Breast epithelium (tissue), 4 donors: Measurements from ENCODE around the gene GPR27. TPM values are rescaled to one million over a fixed set of nuclear protein-coding genes. Genes with fewer than 3 reads are reported as not detected.

Experiments used
- DNase-seq, 2 donors: peaks; one replicate each; pipeline ENCODE4 v3.0.0-alpha.2; 2019; ENCODE audit warnings: low spot score in 2 of 2
- H3K27ac ChIP-seq, 2 donors: fragments of 200-600 bp; sonication (generic) in 1 of 2; one replicate each; pipeline ENCODE4 v1.5.1; 2016 to 2019; ENCODE audit warnings: mild to moderate bottlenecking in 1 of 2
- H3K27me3 ChIP-seq, 2 donors: fragments of 200-600 bp; sonication (generic) in 1 of 2; one replicate each; pipeline versions ENCODE4 v1.5.1 to v1.6.0; 2017 to 2019; ENCODE audit warnings: control low read depth in 1 of 2, mild to moderate bottlenecking in 1 of 2
- H3K36me3 ChIP-seq: fragments of 200-600 bp; one replicate; pipeline ENCODE4 v1.5.1; 2019
- H3K4me1 ChIP-seq, 2 donors: fragments of 200-600 bp; sonication (generic); one replicate each; pipeline ENCODE4 v1.5.1; 2016 to 2019; ENCODE audit warnings: control low read depth in 1 of 2
- H3K4me3 ChIP-seq, 3 donors: fragments of 200-600 bp; sonication (generic); 1 replicate in 2 of 3; 2 replicates in 1 of 3; pipeline ENCODE4 v1.5.1; 2016 to 2019; ENCODE audit warnings: mild to moderate bottlenecking in 3 of 3, moderate library complexity in 2 of 3
- H3K9me3 ChIP-seq, 2 donors: fragments of 200-600 bp; sonication (generic) in 1 of 2; one replicate each; pipeline ENCODE4 v1.5.1; 2016 to 2019; ENCODE audit warnings: control low read depth in 1 of 2
- POLR2A ChIP-seq: fragments of 450-650 bp; IDR thresholded peaks from one replicate; pipeline ENCODE4 v1.6.1; 2016; ENCODE audit warnings: antibody characterized with exemption, mild to moderate bottlenecking, moderate library complexity
- POLR2AphosphoS5 ChIP-seq, 3 donors: sonication (generic); formaldehyde crosslinking; IDR thresholded peaks; one replicate each; pipeline ENCODE4 v1.6.1; 2017; ENCODE audit warnings: antibody characterized with exemption in 3 of 3
- intact Hi-C: fragments of 100-400 bp; cut with DNase I; formaldehyde crosslinking; loops from one replicate; pipeline ENCODE4 v1.15.1; 2023; ENCODE audit warnings: low total_unique reads
- total RNA-seq, 3 donors: library from RNA; depleted of rRNA; stranded (reverse); fragments of >200 nt; gene quantifications; one replicate each; pipeline ENCODE4 v1.1.0, GENCODE V29; 2016
- TF ChIP-seq, protein P1 (sequence below), 3 donors: fragments of 450-650 bp; IDR thresholded peaks; one replicate each; pipeline ENCODE4 v1.5.1; 2016 to 2017; ENCODE audit warnings: antibody characterized with exemption in 3 of 3, mild to moderate bottlenecking in 3 of 3, moderate library complexity in 3 of 3

The GPR27 gene
- total RNA-seq, 3 donors from 2014 or later = 0.32 to 4.0 (median 2.0) TPM

DNA sequence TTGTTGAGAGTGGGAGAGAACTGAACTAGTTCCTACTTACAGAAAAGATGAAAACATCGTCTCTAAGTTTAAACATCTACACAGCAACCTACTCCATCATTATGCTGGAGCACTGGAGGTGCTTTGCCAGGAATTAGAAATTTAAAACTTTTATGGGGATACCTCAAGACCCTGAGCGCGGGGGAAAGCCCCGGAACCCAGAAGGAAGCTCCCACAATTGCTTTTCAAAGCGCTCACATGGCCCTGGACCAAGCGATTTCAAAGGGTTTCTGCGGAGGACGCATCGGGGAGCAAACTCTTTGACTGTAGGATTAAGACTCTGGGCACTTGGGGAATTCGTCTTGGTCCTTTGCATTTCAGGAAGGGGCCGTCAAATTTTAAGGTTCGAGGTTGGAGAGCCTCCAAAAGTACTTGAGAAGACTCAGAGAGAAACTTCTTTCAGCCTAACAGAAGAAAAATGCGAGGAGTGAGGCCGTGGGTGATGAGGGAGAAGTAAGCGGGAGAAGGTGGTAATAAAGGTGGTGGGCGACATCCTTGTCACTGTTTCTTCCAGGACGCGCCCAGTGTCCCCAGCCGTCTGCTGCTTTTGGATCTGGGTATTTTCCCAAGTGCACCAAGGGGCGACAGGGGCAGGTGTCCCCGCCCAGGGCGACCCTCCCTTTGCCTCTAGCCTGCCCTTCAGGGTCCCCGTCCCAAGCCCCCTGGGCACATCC is 30.7 kb downstream of the GPR27 start:
- no peak for TF ChIP-seq POLR2A
- TF ChIP-seq, protein P1, sequence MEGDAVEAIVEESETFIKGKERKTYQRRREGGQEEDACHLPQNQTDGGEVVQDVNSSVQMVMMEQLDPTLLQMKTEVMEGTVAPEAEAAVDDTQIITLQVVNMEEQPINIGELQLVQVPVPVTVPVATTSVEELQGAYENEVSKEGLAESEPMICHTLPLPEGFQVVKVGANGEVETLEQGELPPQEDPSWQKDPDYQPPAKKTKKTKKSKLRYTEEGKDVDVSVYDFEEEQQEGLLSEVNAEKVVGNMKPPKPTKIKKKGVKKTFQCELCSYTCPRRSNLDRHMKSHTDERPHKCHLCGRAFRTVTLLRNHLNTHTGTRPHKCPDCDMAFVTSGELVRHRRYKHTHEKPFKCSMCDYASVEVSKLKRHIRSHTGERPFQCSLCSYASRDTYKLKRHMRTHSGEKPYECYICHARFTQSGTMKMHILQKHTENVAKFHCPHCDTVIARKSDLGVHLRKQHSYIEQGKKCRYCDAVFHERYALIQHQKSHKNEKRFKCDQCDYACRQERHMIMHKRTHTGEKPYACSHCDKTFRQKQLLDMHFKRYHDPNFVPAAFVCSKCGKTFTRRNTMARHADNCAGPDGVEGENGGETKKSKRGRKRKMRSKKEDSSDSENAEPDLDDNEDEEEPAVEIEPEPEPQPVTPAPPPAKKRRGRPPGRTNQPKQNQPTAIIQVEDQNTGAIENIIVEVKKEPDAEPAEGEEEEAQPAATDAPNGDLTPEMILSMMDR (IDR thresholded peaks at IDR 0.05) = no peak
- TF ChIP-seq POLR2AphosphoS5 (IDR thresholded peaks at IDR 0.05) = no peak
- peaks cover 3 to 52% of the 10 kb centered on the region in 2 donors for H3K27me3 ChIP-seq
- no peaks in the 10 kb centered on the region for H3K36me3 ChIP-seq
- intact Hi-C loops = no loop called here
- peak overlapping the region; percentile 22 to 64 (median 37) for H3K4me3 ChIP-seq
- no peaks in the 10 kb centered on the region for H3K9me3 ChIP-seq
- peaks cover 8 to 9% of the 10 kb centered on the region in 2 donors for H3K4me1 ChIP-seq
- DNase-seq = no peak
- no peak overlapping the region for H3K27ac ChIP-seq

DNA sequence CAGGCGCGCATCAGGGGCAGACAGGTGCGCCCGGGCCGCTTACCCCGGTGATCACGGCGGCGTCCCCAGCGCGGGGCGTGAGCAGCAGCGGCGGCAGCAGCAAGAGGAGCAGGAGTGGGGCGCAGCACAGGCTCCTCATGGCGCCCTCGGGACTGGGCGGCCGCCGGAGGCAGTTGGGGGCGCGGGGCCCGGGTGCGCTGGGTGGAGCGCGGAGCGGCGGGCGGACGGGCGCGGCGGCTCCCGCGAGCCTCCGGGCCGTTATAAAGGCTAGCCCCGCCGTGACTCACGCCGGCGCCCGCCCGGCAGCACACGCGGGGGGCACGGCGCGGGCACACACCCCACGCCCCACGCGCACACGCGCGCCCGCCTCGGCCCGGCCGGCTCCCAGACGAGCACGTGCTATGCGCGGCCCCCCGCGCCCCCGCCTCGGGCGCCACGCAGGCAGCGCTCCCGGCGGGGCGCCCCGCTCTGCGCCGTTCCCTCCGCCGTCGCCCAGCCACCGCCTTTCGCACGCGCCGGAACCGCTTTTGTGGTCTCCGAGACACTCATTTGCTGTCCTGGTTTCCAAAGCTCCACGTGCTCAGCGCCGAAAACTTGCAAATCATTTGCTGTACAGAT is 31.4 kb downstream of the GPR27 start, which contains the start of gene PROK2:
Gene PROK2 (minus strand): TSS at position 235 of the 618 bp plus-strand sequence. CDS start 96 bp downstream, at position 139.
- no peak for TF ChIP-seq POLR2AphosphoS5 (IDR thresholded peaks at IDR 0.05)
- no peak for TF ChIP-seq POLR2A
- TF ChIP-seq, protein P1 (IDR thresholded peaks at IDR 0.05) = no peak
- H3K27ac ChIP-seq = no peak within 1 kb of the TSS
- no peak for DNase-seq
- no peaks in the 10 kb centered on the region for H3K36me3 ChIP-seq
- H3K4me3 ChIP-seq = peak within 1 kb of the TSS; percentile 22 to 64 (median 37)
- no peaks in the 10 kb centered on the region for H3K9me3 ChIP-seq
- intact Hi-C loops = no loop called here
- peaks cover 8 to 9% of the 10 kb centered on the region in 2 donors for H3K4me1 ChIP-seq
- peaks cover 3 to 52% of the 10 kb centered on the region in 2 donors for H3K27me3 ChIP-seq

DNA sequence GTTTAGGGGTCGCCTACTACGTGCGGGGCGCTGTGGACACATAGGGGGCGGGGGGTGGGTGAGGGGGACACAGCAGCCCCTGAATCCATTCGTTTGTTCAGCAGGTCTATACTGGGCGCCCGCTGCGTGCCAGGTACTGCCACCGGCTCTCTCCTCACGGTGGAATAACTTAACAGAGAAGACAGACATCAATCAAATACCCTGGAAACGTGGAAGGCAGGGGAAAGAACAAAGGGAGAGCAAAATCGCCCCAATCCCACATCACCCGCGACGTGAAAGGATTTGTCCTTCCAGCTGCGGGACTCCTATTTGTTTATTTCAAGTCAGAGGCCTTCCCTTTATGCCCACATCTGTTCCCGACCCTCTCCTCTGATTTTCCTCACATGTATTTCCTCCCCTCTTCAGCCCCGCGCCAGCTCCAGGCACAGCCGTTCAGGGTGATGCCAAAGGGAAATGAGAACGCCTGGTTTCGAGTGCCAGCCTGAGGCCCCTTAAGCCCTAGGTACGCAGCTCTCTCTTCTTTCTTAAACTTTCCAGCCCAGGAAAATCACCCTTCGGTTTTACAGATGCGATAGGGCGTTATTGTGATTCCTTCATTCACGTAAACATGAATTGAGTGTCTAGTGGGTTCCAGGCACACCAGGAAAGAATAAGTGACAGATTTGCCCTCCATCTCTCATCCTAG is 32.0 kb downstream of the GPR27 start:
- Histone ChIP-seq H3K4me3 (peak overlapping the region; percentile 9 to 64 (median 37)), H3K4me1 (peaks cover 8 to 9% of the 10 kb centered on the region in 2 donors), H3K36me3 (no peaks in the 10 kb centered on the region), H3K27ac (no peak overlapping the region), H3K27me3 (peaks cover 3 to 48% of the 10 kb centered on the region in 2 donors), H3K9me3 (no peaks in the 10 kb centered on the region)
- no peak for DNase-seq
- intact Hi-C loops = no loop called here
- no peak for TF ChIP-seq POLR2A
- TF ChIP-seq, protein P1 (IDR thresholded peaks at IDR 0.05) = no peak
- no peak for TF ChIP-seq POLR2AphosphoS5 (IDR thresholded peaks at IDR 0.05)

DNA sequence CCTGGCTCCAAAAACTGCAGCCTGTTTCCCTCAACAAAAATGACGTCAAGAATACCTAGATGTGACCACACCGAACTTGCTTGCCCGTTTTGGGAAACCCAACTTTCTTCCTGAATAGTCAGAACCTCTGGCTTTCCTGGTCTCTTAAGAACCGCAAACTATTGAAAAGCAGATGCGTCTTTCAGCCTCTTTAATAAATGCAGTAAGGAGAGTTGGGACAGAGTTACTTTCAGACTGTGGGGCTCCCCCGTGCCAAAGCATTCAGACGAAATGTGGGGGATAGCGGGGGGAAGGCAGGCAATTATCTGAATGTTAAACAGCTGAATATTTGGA is 32.5 kb downstream of the GPR27 start:
- no peak for DNase-seq
- Histone ChIP-seq H3K4me3 (no peak overlapping the region), H3K4me1 (peaks cover 8 to 9% of the 10 kb centered on the region in 2 donors), H3K9me3 (no peaks in the 10 kb centered on the region), H3K36me3 (no peaks in the 10 kb centered on the region), H3K27me3 (peaks cover 3 to 46% of the 10 kb centered on the region in 2 donors), H3K27ac (no peak overlapping the region)
- TF ChIP-seq, protein P1 (IDR thresholded peaks at IDR 0.05) = no peak
- TF ChIP-seq POLR2AphosphoS5 (IDR thresholded peaks at IDR 0.05) (no peak), POLR2A (no peak)
- intact Hi-C loops = no loop called here
